Retina (tissue), 1 donor: ENCODE results near the gene CITED4.
"Not testable (repeated sequence)": the region's sequence is repeated elsewhere in the genome, so short reads cannot be mapped to it uniquely, and the experiment has no call there.

Experiments
- DNase-seq: peaks from one replicate; pipeline ENCODE4 v3.0.0-alpha.2; 2016

Gene CITED4, protein sequence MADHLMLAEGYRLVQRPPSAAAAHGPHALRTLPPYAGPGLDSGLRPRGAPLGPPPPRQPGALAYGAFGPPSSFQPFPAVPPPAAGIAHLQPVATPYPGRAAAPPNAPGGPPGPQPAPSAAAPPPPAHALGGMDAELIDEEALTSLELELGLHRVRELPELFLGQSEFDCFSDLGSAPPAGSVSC

DNA sequence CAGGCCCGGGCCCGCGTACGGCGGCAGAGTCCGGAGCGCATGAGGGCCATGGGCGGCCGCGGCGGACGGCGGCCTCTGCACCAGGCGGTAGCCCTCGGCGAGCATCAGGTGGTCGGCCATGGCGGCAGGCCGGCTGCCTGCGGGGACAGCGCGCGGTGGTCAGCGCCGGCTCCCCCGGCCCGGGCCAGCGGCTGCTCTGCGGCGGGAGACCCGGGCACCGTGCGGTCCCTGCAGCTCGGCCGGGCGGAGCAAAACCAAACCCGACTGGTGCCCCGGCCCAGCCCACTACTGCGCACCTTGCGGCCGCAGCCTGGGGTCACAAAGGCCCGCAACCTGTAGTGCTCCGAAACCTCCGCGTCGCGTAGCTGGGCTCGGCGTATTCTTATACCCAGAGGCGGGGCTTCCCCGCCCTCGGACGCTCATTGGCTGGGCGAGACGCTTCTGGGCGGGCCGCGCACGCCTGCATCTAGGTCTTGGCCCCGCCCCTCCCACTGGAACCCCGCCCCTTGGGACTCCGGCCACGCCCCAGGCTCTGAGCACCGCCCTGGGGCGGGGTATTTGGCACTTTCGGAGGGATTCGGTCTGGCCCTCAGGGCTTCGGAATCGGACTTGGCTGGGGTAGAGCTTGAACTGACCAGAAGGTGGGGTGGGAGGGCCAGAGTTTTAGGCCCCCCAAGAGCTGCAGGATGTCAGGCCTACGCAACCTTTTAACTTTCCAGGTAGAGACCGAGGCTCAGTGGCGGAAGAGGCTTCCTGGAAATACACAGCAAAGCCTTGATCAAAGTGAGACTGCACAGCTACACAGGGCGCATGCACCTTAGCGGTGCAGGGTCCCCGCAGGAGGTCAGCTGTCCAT, at the start of gene CITED4:
Gene CITED4 (minus strand): TSS at position 356 of the 856 bp plus-strand sequence. CDS start 236 bp downstream, at position 120.
- peak; percentile 96 for DNase-seq

DNA sequence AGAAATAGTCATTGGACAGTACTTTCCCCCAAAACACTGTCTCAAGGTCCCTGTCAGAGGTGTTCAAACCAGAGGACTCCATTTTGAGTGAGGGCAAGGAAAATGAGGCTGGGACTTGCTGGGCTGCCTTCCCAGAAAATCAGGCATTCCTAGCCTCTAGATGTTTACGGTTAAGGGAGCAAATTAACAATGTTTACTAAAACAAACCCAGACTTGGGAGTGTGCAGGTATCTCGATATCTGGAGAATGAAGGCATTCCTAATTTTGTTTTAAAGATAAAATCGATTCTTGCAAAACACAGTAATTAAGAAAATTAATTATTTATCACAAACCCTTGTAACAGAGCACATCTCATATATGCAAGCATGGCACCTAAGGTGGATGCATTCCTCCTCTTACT, 48.9 kb upstream of the CITED4 start:
- DNase-seq, result no peak

DNA sequence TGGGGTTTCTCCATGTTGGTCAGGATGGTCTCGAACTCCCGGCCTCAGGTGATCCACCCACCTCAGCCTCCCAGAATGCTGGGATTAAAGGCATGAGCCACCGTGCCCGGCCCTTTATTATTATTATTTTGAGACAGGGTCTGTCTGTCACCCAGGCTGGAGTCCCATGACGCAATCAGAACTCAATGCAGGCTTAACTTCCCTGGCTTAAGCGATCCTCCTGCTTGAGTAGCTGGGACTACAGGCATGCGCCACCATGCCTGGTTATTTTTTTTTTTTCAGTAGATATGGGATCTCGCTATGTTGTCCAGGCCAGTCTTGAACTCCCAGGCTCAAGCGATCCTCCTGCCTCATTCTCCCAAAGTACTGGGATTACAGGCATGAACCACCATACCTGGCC, 47.1 kb upstream of the CITED4 start:
- DNase-seq, result no peak

DNA sequence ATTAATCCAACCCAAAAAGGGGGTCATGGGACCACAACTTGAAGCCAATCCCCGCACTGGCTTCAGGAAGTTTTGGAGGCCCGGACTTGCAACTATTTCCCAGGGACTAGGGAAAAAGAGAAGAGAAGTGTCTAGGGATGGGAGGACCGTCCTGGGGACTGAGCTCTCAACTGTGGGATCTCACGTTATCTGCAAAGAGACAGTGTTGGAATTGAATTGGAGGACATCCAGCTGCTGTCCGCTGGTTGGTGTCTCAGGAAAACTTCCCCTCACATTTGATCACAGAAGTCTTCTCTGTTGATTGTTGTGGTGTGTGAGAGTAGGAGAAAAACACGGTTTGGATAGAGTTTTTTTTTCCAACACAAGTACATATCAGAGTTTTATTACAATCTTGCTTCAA, 46.2 kb upstream of the CITED4 start:
- no peak for DNase-seq

DNA sequence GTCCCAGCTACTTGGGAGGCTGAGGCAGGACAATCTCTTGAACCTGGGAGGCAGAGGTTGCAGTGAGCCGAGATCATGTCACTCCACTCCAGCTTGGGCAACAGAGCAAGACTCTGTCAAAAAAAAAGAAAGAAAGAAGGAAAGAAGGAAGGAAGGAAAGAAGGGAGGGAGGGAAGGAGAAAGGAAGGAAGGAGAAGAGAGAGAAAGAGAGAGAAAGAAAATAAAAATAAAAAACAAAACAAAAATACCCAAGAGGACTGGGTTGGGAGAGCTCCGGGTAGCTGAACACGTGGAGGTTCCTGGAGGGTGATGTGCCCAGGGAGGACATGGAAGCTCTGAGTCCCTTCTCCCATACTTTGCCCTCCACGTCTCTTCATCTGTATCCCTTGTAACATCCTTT, 45.7 kb upstream of the CITED4 start:
- no peak for DNase-seq

DNA sequence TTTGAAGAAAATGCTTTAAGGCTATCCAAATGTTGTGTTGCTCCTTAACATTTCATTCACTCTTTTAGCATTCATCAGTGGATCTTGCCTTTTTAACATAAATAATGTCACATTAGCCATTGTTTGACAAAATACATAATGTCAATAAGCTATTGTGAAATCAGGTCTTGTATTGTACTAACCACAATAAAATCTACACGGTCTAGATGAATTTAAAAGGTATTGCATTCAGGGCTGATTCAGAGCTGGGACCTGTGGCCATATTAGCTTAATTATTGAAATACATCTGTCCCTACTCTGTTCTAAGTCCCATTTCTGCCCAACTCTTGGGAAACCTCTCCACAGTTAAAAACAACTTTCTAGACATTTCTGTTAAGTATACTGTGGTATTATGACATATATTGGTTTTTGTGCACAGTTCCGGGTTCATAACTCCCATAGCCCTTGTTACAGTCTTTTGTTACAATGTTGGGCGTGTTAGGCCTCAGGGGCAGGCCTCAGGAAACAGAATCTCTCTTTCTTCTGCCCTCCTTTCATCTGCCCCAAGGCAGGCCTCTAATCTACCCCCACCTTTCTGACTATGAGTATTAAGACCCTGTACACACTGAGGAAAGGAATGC, 44.7 kb upstream of the CITED4 start:
- DNase-seq, result no peak

DNA sequence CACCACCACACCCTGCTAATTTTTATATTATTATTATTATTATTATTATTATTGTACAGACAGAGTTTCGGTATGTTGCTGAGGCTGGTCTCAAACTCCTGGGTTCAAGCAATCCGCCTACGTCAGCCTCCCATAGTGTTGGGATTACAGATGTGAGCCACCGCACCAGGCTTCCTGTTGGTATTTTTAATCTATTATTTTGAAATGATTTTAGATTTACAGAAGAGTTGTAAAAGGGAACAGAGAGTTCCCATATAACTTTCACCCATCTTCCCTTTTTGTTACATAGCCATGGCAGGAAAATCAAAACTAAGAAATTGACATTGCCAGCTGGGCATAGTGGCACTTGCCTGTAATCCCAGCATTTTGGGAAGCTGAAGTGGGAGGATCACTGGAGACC, 42.9 kb upstream of the CITED4 start:
- DNase-seq, result no peak

DNA sequence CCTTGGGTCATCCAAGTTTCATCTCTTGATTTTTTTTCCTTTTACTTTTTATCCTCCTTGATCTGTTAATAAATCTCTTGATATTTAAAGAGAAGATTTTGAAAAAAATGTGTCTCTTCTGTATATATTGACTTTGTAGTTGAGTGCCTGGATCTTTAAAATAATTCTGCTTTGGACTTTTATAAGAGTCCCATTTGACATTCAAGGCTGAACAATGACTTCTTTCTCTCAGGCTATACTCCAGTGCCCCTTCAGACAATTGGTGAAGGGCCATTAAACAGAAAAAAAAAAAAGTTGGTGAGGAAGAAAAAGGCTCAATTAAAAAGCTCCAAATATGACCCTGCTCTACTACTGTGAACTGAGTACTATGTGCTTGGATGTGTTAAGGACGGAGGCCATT, 40.9 kb upstream of the CITED4 start:
- DNase-seq, result no peak

DNA sequence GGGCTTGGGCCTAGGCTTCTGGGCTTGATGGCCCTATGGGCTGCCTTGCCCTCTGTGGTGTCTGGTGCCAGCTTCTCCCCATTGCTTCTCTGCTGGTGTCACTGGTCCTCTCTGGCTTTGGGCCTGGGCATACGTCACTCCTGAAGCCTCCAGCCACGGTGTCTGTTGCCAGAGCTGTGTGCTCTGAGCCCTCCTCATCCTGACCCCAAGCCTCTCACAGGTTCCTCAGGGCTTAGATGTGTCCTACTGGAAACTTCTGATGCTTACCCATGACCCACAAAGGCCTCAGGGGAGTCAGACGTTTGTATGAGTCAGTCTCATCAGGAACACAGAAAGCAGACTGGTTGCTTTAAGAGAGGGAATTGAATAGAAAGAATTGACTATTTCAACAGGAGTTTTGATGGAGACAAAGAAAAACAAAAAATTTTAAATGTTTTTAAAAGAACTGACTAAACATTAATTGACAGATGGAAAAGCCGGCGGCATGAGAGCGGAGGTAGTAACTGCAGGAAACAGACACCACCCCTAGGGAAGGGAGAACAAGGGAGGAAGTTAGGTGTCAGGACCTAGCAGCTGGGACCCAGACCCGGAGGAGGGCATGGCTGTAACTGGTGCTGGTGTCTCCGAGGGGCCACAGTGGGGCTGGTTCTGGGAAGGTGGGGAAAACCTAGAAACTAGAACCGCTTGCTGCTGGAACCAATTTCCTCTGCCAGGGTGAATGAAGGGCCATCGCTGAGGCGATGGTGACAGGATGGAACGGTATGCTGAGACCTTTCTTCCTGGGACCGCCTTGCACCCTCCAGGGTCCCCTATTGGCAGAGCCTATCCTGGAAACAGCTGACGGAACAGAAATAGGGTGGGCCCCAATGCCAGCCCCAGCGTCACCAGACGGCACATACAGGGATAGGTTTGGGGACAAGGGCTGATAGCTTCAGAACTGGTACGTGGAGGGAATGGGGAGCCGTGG, 40.0 kb upstream of the CITED4 start:
- DNase-seq, result no peak

DNA sequence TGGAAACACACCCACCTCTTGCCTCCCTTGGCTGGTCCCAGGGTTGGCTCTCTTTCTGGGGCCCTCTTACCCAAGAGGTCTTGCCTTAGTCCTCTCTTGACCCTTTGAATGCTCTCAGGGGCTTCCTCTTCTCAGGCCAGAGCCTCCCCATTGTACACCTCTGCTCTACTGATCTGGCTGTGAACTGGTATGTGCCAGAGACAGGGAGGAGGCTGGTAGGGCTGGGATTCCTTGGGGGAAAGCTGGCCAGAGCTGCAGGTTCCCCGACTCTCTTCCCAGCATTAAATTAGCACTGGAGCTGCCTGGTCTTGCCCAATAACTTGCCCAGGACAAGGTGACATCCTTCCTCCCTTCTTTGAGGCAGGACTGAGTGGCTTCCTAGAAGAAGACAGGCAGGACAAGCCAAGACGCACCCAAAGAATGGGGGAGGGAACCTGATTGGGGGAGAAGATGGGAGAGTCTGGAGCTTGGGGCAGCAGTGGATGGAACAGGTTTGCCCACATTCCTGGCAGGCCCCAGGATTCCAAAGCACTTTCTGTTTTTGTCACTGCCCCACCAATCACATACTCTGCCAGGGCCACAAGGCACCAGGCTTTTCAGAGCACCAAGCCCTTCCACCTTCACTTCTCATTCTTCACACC, 37.2 kb upstream of the CITED4 start:
- no peak for DNase-seq

DNA sequence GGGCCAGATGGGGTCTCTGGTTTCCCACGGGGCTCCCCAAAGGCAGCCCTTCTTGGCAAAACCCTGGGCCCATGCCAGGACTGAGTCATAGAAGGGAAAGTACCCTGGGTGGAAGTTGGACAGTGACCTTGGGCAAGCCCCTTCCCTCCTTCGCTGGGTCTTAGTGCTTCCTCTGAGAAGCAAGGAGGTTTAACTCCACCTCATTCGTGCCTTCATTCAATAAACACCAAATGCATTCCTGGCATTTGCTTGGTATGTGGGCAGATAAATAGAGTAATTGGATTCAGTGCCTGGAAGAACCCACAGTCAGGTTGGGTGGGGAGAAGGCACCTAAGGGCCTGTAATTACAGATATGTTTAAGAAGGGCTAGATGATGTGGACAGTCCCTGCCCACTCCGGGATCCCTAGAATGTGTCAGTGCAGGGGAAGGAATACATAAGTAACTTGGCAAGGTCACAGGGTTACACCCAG, 36.3 kb upstream of the CITED4 start:
- DNase-seq, result no peak

DNA sequence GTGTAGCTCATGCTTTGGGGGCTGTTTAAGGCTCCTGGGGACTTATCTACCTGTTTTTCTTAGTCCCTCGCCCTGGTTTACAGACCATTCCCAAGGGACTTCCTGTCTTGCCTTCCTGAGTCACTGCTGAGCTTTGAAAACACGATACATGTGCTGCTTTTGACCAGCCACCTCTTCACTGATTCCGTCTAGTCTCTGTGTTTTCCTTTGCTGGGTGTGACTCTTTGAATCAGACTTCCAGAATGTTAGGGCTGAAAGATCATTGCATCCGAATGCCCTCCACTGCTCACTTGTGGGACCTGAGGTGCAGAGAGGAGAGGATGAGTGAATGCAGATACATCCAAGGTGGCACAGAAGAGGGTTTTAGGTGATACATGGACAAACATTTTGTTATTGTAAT, 35.4 kb upstream of the CITED4 start:
- no peak for DNase-seq

DNA sequence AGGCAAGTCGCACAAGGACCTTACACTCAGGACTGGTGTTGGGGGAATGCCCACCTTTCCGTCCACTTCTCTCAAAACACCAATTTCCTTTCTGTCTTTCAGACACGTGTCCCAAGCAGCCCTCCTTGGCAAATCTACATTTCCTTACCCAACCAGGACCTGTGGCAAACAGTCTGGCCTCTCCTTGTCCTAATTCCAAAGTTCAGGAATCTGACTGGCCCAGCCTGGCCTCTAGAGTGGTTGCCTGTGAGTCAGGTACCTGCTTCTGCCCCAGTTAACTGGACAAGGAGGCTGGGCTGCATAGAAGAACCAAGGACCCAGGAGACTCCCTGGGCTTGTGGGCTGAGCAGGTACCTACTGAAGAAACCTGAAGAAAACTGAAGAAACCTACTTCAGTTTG, 34.3 kb upstream of the CITED4 start:
- no peak for DNase-seq

DNA sequence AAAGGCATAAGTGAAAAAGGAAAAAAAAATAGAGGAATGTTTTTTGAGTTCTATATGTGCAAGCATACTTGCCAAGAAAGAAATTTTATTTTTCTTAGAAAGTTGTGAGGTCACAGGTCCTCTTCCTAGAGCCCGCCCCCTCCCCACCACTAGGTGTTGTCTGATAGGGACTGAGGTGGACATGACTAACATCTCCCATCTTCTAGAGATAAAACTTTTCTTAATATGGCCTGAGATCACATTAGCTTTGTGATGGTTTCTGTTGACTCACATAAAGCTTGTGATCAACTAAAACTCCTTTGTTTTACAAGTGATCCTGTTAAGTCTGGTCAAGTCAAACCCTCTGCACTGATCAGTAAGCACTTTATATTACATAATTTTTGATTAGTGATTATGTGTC, 33.4 kb upstream of the CITED4 start:
- DNase-seq, result no peak

DNA sequence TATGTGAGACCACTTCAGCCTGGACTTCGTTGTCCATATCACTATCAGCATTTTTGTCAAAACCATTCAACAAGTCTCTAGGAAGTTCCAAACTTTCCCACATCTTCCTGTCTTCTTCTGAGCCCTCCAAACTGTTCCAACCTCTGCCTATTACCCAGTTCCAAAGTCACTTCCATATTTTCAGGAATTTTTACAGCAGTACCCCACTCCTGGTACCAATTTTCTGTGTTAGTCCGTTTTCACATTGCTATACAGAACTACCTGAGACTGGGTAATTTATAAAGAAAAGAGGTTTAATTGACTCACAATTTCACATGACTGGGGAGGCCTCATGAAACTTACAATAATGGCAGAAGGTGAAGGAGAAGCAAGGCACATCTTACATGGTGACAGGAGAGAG, 32.7 kb upstream of the CITED4 start:
- not testable (repeated sequence) for DNase-seq

DNA sequence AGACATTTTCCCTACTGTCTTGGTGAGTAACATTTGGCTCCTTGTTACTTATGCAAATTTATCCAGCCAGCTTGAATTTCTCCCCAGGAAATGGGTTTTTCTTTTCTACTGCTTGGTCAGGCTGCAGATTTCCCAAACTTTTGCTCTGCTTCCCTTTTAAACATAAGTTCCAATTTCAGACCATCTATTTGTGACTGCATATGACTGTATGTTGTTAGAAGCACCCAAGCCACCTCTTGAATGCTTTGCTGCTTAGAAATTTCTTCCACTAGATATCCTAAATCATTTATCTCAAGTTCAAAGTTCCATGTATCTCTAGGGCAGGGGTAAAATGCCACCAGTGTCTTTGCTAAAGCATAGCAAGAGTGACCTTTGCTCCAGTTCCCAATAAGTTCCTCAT, 32.3 kb upstream of the CITED4 start:
- DNase-seq, result no peak

DNA sequence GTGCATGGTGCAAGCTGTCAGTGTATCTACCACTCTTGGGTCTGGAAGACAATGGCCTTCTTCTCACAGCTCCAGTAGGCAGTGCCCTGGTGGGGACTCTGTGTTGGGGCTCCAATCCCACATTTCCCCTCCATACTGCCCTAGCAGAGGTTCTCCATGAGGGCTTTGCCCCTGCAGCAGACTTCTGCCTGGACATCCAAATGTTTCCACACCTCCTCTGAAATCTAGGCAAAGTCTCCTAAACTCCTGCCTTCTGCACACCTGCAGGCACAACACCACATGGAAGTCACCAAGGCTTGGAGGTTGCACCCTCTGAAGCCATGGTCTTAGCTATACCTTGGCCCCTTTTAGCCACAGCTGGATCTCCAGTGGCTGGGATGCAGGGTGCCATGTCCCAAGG, 31.8 kb upstream of the CITED4 start:
- DNase-seq, result no peak

DNA sequence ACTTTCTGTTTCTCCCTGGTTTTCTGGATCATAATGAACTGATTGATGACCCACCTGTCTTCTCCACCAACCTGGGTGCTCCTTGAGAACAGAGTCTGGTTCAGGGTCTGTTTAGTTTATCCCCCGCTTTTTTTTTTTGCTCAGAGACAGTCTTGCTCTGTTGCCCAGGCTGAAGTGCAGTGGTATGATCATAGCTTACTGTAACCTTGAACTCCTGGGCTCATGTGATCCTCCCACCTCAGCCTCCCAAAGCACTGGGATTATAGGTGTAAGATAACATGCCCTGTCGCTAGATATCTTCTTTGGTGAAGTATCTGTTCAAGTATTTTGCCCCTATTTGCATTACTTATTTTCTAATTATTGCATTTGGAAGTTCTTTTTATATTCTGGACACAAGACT, 30.2 kb upstream of the CITED4 start:
- no peak for DNase-seq

DNA sequence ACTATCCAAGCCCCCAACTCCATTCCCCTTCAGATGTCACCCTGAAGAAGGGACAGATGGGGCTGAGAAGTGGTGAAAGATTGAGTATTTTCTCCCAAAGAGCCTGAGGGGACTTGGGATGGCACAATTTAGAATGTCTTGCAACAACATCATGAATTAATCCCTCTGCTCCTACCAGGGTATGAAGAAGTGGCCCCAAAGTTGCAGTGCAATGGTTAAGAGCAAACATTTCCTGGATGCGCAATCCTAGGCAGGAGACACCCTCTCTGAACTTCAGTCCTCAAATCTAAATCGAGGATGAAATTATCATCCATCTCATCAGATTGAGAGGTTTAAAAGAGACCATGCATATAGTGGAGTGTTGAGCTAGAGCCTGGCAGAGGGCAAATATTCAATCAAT, 28.6 kb upstream of the CITED4 start:
- DNase-seq, result no peak

DNA sequence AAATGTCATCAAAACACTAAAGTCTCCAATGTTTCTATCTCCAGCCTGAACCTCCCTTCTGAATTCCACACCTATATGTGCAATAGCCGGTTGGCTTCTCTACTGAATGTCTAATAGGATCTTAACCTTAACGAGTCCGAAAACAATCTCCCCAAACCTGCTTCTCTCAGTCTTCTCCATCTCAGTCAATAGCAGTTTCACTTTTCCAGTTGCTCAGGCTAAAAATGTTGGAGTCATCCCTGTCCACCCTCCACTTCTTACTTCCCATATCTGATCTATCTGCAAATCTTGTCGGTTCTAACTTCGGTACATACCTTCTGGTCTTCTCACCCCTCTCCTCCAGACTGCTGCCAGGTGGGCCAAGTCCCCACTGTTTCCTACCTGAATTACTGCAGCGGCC, 25.5 kb upstream of the CITED4 start:
- no peak for DNase-seq

DNA sequence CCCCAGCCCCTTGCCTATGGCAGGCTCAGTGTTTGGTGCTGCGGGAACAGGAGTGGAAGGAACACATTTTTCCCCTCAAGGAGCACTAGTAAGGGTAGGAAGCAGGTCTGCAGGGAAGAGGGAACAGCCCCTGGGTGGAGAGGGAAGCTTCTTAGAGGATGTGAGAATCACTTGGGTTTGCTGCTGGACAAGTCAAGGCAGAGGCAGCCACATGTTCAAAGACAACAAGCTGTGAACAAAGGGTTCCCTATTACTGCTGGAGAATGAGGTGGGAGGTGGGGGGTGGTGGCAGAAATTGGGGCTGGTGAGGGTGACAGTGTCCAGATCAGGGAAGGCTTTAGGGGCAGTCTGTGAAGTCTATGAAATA, 24.8 kb upstream of the CITED4 start:
- DNase-seq, result no peak

DNA sequence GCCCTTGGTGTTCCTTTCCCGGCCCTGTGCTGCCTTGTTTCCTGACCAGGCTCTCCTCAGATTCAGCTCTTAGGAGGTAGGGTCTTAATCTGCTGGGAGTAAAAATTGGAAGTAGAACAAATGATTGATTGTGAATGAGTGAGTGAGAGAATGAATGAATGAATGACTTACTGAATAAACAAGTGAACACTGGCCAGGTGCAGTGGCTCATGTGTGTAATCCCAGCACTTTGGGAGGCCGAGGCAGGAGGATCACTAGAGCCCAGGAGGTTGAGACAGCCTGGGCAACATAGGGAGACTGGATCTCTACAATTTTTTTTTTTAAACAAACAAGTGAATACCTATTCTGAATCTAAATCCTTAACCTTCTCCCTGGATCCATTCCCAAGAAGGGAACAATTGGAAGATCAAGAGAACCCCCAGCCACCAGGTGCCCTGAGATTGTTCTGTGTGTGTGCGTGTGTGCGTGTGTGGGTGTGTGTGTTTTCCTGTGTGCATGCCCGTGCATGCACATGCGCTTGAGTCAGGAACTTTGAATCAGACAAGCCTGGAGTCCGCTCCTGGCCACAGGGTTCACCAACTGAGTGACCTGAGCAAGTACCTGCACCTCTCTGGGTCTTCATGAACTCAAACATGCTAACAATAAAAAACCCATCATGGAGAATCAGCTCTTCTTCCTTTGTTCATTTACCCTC, 24.3 kb upstream of the CITED4 start:
- DNase-seq, result no peak
